ENCODE results near the gene TBC1D10A.

TBC1D10A gene

GRCh38 chr22:30370641-30371230, 44.0 kb upstream of the TBC1D10A start:
- TF ChIP-seq CSRNP3 (CRISPR knock-in tag; IDR thresholded peaks at IDR 0.05) (no peak), PPARA (CRISPR knock-in tag; IDR thresholded peaks at IDR 0.05; ENCODE audit: borderline replicate concordance) (no peak), ZNF70 (CRISPR knock-in tag; IDR thresholded peaks at IDR 0.05) (no peak), POU6F1 (CRISPR knock-in tag; IDR thresholded peaks at IDR 0.05; ENCODE audit: borderline replicate concordance, low read depth) (no peak)
- ATAC-seq, result no peak

GRCh38 chr22:30368420-30368819, 41.7 kb upstream of the TBC1D10A start:
- TF ChIP-seq ZNF8 (CRISPR knock-in tag; IDR thresholded peaks at IDR 0.05) (no peak), CREB5 (CRISPR knock-in tag; IDR thresholded peaks at IDR 0.05; ENCODE audit: low read depth) (no peak), GLIS3 (CRISPR knock-in tag; IDR thresholded peaks at IDR 0.05) (no peak), SNAI2 (CRISPR knock-in tag; IDR thresholded peaks at IDR 0.05) (no peak), ZC3H10 (CRISPR knock-in tag; IDR thresholded peaks at IDR 0.05) (no peak), TSHZ2 (CRISPR knock-in tag; IDR thresholded peaks at IDR 0.05) (no peak), ZFP30 (CRISPR knock-in tag; IDR thresholded peaks at IDR 0.05) (no peak), OSR1 (CRISPR knock-in tag; IDR thresholded peaks at IDR 0.05) (no peak), PATZ1 (CRISPR knock-in tag; IDR thresholded peaks at IDR 0.05; ENCODE audit: borderline replicate concordance) (no peak), ARNTL (CRISPR knock-in tag; IDR thresholded peaks at IDR 0.05; ENCODE audit: borderline replicate concordance, low read depth) (no peak), ZNF565 (CRISPR knock-in tag; conservative IDR thresholded peaks at IDR 0.05; ENCODE audit: low read depth) (no peak), ZFP3 (CRISPR knock-in tag; IDR thresholded peaks at IDR 0.05) (no peak)
- ATAC-seq, result no peak

- ATAC-seq, result no peak
- TF ChIP-seq GLIS3 (CRISPR knock-in tag; IDR thresholded peaks at IDR 0.05) (no peak), RARB (CRISPR knock-in tag; IDR thresholded peaks at IDR 0.05) (no peak), ARNTL (CRISPR knock-in tag; IDR thresholded peaks at IDR 0.05; ENCODE audit: borderline replicate concordance, low read depth) (no peak), BACH2 (CRISPR knock-in tag; IDR thresholded peaks at IDR 0.05; ENCODE audit: borderline replicate concordance) (no peak), TSHZ2 (CRISPR knock-in tag; IDR thresholded peaks at IDR 0.05) (no peak), ZNF565 (CRISPR knock-in tag; conservative IDR thresholded peaks at IDR 0.05; ENCODE audit: low read depth) (no peak), ZFP3 (CRISPR knock-in tag; IDR thresholded peaks at IDR 0.05) (no peak), OSR1 (CRISPR knock-in tag; IDR thresholded peaks at IDR 0.05) (no peak), ZNF70 (CRISPR knock-in tag; IDR thresholded peaks at IDR 0.05) (no peak), CSDC2 (CRISPR knock-in tag; IDR thresholded peaks at IDR 0.05) (no peak), CSRNP3 (CRISPR knock-in tag; IDR thresholded peaks at IDR 0.05) (no peak), SNAI2 (CRISPR knock-in tag; IDR thresholded peaks at IDR 0.05) (no peak)
Observed at GRCh38 chr22:30365891-30366290, 39.1 kb upstream of the TBC1D10A start.
